Central memory CD4-positive, alpha-beta T cell (primary cell): ENCODE results near the gene NKIRAS1.
"Not testable (repeated sequence)": the region's sequence is repeated elsewhere in the genome, so short reads cannot be mapped to it uniquely, and the experiment has no call there.

Source experiments
- DNase-seq: peaks from one replicate; pipeline ENCODE4 v3.0.0; 2022

The NKIRAS1 gene

DNA sequence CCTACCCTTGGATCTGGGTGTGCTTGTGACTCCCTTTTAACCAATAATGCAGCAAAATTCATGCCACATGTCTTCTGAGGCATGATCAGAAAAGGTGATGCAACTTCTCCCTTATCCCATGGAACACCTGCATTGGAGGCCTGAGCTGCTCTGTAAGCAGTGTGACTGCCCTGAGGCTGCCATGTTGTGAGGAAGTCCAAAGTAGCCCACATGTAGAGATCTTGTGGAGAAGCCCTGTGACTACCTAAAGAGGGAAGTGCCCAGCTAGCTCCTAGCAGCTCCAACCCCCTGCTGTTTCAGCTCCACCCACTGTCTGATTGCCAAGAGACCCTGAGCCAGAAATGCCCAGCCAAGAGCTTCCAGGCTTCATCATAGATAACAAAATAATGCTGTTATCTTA is 21.9 kb upstream of the NKIRAS1 start:
- DNase-seq, result no peak

DNA sequence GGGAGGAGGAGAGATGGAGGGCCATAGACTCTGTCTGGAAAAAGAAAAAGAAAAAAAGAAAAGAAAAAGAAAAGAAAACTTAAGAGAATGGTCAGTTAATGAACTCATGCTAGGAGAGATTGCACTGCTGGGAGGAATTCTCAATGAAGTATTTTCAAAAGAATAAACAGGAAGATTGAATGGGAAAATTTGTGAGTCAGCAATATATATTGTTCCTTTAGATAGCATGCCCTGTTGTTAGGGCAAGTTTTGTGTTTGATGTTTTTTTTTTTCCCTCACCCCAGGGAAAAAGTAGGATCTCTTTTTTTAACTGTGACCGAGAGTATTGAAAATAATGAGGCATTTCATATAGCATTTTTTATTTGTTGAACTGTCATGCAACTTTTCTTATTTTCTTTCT is 20.5 kb upstream of the NKIRAS1 start:
- DNase-seq, result no peak

DNA sequence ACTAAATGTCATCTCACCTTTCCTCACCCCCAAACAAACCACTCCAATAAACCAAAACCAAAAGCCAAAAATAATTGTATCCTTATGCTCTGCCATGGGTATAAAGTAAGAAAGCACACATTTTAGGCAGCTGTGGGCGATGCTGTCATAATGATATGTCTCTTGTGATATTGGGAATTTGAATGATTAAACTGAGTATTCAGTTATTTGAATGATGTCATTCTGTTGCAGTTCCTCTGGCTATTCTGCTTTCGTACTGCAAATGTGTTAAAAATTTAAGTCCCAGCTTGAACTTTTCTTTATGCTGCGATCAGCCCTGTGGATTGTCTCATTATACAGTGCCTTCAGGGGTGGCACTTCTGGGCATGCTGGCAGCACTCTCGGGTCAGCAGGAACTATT is 17.5 kb upstream of the NKIRAS1 start:
- no peak for DNase-seq

DNA sequence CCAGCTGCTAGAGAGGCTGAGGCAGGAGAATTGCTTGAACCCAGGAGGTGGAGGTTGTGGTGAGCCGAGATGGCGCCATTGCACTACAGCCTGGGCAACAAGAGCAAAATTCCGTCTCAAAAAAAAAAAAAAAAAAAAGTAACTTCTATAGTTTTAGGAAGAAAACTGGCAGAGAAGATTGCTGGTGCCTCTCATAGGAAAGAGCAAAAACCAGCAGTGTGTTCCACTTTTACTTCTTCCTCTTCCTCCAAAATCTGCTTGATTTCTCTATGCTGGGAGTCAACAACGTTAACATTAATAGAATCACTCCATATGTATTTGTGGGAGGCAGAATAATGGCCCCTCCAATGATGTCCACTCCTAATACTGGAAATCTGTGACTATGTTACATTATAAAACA is 15.8 kb upstream of the NKIRAS1 start:
- DNase-seq, result no peak

DNA sequence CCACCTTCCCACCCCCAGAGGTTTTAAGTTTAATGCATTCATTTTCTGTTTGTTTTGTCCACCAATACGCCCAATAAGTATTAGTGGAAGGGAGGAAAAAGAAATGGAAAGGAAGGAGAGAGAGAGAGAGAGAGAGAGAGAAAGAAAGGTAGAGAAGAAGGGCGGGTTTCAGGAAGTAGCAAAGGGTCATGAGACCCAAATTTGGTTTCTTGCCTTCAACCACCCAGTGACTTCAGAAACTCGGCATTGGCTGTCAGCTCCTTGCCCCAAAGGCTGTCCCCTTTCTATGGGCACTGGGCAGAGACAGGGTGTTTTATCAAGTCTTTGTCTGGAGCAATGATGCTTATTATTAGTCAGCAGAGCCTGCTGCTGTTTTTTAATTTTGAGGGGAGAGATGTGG is 14.8 kb upstream of the NKIRAS1 start:
- DNase-seq, result no peak

DNA sequence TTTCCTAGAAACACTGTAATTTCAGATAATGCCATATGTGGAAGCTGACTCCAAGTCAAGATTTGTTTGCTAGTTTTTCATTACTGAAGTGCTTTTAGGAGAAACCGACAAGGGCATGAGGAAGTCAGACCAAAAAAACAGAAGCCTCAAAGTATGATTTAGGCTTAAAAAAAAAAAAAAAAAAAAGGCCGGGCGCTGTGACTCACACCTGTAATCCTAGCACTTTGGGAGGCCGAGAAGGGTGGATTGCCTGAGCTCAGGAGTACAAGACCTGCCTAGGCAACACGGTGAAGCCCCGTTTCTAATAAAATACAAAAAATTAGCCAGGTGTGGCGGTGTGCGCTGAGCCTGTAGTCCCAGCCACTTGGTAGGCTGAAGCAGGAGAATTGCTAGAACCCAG is 11.7 kb upstream of the NKIRAS1 start:
- DNase-seq, result no peak

DNA sequence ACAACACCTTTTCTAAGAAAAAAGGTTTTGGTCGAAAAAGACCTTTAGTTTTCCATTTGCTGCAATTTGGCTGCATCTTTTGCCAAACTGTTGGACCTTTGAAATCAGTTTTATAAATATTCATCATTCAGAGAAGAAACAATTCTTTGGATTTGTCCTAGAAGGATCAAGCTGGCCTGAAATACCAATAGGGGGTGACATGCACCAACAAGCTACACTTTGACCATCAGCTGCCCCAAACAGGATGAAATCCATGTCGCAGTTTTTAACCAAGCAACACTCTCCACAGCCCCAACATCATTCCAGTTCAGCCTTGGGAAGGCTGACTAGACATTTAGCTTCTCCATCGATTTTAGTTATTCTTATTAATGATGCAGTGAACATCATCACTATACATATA is 9.9 kb upstream of the NKIRAS1 start:
- DNase-seq, result no peak

DNA sequence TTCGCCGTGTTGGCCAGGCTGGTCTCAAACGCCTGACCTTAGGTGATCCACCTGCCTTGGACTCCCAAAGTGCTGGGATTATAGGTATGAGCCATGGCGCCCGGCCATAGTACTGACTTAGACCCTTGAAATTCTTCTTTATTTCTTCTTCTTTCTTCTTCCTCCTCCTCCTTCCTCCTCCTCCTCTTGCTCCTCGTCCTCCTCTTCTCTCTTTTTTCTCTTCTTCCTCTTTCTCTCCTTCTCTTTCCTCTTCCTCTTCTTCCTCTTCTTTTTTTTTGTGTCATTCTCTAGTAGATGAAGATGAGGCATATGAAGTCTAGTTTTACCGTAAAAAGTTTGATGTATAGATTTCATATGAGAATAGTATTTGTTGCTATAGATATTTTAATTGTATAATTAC is 9.5 kb upstream of the NKIRAS1 start:
- DNase-seq, result no peak

DNA sequence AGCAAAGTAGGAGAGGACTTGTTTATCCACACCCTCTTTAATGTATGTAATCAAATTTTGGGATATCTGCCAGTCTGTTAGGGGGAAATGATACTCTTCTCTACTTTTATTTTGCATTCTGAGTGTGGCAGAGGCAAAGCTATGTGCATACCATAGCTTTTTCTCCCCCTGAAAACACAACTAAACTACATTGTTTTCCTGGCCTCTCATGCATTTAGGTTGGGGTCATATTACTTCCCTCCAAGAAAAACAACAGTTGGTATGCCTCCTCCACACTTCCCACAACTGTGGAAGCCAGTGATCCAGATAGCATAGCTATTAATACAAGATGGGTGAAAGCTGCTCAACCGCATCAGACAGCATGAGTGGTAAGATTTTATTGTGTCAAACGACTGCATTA is 7.0 kb upstream of the NKIRAS1 start:
- DNase-seq, result no peak

DNA sequence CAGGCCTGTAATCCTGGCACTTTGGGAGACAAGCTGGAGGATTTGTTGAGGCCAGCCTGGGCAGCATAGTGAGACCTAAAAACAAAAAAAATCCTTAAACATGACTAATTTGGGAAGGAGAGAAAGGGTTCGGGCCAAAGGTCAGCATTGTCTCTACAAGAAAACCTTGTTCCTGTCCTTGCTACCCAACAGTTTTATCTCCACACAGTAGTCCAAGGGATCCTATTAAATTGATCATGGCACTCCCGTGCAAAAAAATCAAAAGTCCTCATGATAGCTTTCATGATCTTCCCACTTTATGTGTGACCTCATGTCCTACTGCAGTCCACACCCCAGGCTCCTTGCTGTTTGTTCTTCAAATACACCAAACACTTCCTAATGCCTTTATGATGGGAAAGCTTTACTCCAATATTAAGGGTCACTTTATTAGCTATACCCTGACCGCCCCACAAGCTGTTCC is 4.3 kb upstream of the NKIRAS1 start:
- no peak for DNase-seq

DNA sequence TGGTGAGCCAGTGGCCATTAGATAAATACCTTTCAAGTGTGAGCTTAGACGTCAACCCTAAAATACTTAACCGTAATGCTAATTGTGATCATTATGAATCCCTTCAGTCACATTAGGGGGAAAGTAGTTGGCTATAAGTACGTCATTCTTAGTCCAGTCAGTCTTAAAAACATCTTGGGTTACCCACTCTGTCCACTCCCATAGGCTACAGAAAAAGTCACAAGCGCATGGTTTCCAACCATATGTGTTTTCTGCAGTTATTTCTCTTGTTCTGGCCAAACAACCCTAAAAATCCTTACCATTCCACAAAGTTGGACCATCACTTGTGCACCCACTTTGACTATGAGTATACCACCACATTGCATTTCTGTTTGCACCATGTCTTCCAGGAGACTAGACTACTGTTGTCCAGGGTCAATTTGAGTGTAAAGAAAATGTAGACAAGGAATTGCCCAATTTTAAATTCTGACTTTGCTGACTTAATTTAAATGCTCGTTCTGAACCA is 3.4 kb upstream of the NKIRAS1 start:
- DNase-seq, result no peak

DNA sequence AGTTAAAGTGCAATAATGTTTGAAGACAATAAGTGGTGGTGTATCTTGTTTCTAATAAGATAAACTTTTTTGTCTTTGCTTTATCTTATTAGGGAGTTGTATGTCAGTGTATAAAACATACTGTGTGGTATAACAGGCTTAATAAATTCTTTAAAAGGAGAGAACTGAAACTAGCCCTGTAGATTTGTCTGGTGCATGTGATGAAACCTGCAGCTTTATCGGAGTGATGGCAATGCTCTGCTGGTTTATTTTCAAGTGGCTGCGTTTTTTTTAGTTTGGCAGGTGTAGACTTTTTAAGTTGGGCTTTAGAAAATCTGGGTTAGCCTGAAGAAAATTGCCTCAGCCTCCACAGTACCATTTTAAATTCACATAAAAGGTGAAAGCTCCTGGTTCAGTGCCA is 2.8 kb upstream of the NKIRAS1 start:
- DNase-seq, result no peak

DNA sequence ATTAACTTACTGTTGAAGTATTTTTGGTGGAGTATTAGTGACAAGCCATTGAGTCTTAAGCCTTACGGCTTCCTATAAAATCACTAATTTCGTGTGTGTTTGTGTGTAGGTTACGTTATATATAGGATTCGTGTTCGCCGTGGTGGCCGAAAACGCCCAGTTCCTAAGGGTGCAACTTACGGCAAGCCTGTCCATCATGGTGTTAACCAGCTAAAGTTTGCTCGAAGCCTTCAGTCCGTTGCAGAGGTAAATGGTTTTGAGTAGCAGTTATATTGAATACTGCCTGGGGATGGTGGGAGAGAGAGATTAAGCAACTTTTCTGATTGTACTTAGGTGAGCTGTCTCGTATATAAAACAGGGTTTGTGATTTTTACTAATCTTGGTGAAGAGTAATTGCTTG is 1.5 kb upstream of the NKIRAS1 start:
- DNase-seq, result not testable (repeated sequence)

DNA sequence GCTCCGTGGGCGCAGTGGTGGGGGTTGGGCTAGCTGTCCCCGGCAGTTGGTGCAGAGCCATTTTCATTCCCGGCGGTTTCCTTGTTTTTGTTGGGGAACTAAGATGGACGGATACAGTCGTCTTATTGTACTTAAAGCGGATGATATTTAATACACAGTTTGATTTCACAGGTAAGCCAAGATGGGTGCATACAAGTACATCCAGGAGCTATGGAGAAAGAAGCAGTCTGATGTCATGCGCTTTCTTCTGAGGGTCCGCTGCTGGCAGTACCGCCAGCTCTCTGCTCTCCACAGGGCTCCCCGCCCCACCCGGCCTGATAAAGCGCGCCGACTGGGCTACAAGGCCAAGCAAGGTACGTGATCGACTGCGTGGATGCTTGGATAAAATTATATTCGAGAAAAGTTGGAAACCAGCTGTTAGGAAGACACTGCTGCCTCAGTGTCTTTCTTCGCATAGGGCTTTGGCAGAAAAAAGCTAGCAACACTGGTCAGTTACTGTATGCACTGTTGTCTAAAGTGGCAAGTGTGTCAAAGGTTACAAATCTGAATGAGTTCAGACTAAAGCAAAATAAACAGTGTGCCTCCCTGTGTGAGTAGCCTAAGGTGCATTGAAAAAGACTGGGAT is 1.0 kb upstream of the NKIRAS1 start:
- not testable (repeated sequence) for DNase-seq

DNA sequence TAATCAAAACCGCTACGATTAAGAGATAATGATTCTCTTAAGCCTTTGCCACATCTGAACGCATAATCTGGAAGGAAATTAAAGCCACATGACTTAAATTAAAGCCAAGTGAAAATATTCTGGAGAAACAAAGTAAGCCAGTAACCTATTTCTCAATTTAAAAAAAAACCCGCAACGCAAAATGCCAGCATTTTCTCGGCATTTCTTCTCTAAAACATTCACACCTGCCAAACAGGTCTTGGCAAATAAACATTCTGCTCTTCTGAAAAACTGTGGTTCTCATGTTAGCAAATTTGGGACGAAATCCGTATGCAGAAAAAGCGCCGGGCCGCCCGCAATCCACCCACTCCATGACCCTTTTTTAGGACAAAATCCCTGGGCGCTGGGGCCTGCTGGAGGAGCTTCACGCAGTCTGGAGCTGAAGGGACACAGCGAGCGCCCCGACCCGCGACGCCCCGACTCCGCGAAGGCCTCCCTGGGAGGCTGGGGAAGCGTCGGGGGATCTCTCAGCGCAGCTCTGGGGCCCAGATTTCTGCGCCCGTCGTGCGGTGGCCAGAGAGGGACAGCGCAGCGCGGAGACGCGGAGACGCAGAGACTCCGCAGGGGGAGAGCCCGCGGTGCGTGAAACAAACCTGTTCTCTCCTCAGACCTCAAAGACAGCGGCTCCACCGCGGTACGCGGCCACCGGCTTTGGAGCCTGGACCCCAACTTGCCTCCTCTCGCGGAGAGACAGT is 471 bp downstream of the NKIRAS1 start:
- DNase-seq, result no peak

DNA sequence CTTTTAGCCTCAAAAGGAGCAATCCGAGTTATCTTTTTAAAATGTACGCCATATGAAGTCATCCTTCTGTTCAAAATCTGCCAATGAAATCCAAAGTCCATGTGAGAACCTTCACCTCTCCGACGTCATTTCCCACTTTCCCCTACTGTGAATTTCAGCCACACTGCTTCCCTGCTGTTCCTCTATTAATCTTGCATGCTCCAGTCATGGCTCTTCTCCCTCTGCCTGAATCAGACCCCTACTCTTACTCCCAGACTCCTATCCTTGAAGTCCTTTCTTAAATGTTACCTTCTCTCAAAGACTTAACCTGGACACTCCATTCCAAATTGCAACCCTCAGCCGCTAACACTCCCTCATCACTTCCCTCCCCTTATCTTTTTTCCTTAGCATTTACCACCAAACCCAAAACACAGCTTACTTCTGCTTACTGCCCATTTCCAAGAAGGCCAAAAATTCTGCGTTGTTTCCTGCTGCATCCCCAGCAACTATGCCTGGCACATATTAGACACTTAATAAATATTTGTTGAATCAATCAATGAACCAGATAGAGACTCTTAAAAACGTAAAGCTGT is 1.2 kb downstream of the NKIRAS1 start:
- DNase-seq, result no peak

DNA sequence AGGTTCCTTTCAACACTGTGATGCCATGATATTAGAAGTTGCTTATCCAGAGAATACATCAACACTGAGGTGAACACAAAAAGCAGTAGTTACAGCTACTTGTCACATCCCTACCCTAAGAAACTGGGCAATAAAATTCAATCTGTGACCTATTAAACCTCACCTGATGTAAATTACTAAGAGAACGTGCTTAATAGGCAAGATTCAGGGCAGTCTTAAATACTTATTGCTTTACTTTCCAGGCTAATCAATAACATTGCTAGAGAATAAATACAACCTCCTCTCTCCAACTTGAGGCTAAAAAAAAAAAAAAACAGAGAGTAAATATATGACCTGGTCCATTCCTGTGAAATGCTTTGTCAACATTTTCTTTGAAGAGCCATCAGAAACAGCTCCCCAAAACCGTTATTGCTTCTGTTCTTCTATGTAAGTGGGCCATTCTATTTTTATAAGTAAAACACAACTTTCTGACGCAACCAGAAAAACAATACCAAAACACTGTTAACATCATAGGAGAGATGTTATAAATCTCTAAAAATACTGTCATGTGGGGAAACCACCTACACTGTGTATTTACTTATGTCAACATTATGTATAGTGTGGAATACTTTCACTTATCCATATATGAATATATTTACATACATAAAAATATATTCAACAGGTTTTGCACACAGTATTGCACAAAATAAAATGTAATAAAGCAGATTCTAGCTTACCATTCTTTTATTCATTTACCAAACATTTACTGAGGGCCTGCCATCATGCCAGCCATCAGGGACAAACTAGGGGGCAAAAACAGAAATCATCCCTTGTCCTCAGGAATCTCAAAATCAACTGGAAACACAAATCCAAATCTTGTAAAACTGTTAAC is 2.7 kb downstream of the NKIRAS1 start:
- no peak for DNase-seq

DNA sequence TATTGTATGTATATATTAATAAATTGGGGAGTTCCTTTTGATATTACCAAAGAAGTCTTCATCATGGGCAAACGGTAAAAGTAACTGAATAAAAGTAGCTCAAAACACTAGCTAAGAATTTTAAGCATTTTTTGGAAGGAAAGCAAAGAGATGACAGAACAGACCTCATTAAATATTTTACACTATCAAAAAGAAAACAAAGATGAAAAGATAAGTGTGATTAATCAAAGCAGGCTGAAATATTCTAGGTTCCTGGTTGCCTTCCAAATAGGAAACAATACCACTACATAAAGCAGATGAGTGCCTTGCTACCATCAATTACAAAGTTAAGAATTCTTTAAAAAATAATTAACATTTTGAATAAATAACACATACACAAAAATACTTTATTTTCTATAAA is 3.6 kb downstream of the NKIRAS1 start:
- DNase-seq, result no peak

DNA sequence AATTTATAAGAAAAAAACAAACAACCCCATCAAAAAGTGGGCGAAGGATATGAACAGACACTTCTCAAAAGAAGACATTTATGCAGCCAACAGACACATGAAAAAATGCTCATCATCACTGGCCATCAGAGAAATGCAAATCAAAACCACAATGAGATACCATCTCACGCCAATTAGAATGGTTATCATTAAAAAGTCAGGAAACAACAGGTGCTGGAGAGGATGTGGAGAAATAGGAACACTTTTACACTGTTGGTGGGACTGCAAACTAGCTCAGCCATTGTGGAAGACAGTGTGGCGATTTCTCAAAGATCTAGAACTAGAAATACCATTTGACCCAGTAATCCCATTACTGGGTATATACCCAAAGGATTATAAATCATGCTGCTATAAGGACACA is 4.5 kb downstream of the NKIRAS1 start:
- DNase-seq, result not testable (repeated sequence)

DNA sequence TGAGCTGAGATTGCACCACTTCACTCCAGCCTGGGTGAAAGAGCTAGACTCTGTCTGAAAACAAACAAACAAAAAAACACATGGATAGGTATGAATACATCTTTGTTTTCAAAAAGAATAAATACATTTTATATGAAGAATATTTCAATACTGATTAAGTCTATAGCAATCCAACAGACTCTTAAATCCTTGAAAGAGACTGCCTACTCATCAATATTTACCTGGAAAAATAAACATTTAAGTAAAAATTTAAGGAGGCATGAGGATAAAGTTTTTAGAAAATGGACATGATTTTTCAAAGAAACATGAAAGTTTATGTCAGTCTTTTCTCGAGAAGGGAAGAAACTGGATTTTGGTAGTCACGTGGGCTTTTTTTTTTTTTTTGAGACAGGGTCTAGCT is 5.4 kb downstream of the NKIRAS1 start:
- no peak for DNase-seq

DNA sequence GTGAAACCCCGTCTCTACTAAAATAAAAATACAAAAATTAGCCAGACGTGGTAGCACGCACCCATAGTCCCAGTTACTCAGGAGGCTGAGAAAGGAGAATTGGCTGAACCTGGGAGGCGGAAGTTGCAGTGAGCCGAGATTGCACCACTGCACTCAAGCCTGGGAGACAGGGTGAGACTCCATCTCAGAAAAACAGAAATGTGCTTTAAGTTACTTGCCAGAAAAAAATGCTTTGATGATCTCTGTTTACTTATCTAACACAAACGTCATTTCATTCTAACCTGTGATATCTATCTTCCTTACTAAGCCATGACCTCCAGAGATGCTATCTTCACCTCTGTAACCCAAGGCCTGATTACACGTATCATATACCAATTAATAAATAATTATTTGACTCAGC is 7.4 kb downstream of the NKIRAS1 start:
- DNase-seq, result no peak

DNA sequence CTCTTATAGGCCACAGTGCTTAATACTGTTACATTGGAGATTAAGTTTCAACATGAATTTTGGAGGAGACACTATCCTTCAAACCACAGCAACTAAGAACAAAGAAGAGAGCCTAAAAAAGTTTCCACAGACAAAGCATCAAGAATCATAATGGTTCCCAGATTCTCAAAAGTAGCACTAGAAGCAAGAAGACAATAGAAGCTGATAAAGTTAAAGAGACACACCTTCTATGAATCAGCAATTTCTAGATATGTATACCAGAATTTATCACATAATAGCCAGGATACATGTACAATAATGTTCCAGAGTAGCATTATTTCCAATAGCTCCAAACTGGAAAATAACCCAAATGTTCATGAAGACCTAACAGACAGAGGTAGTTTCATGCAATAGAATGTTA is 12.2 kb downstream of the NKIRAS1 start:
- no peak for DNase-seq

DNA sequence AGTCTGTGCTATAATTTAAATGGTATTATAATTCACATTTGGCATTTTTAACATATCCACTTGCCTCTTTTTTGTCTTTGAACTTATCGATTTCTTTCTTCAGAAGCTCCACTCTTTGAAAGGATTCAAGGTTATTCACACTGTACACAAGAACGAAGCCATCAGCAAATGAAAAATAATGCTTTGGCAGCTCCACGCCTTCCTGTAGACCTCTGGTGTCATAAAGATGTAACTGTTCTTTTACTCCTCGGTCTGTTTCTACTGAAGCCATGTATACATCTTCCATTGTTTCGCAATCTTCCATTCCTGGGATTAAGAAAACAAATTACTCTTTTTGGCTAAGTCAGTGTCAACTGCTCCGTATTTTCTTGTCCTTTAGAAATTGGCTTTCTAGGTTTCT is 16.0 kb downstream of the NKIRAS1 start:
- no peak for DNase-seq
